Neuron (in vitro differentiated cells): ENCODE data around the gene EIF6.

Experiments
- H2AFZ ChIP-seq: one replicate; pipeline ENCODE4 v1.6.1; 2013; ENCODE audit warnings: low read depth, mild to moderate bottlenecking, inconsistent platforms, low read length, moderate library complexity
- H3K27me3 ChIP-seq: one replicate; pipeline ENCODE4 v1.6.1; 2013; ENCODE audit warnings: low read length; ENCODE audit not compliant: insufficient read depth
- H3K36me3 ChIP-seq: one replicate; pipeline ENCODE4 v1.6.1; 2013; ENCODE audit warnings: low read length; ENCODE audit not compliant: insufficient read depth
- H3K4me1 ChIP-seq: one replicate; pipeline ENCODE4 v1.6.1; 2013; ENCODE audit warnings: low read length; ENCODE audit not compliant: insufficient read depth
- H3K4me3 ChIP-seq: 2 replicates; pipeline ENCODE4 v1.5.1; 2013; ENCODE audit warnings: mild to moderate bottlenecking, low read length, moderate library complexity
- H3K9me3 ChIP-seq: one replicate; pipeline ENCODE4 v1.6.1; 2013; ENCODE audit warnings: low read length

Gene EIF6

DNA sequence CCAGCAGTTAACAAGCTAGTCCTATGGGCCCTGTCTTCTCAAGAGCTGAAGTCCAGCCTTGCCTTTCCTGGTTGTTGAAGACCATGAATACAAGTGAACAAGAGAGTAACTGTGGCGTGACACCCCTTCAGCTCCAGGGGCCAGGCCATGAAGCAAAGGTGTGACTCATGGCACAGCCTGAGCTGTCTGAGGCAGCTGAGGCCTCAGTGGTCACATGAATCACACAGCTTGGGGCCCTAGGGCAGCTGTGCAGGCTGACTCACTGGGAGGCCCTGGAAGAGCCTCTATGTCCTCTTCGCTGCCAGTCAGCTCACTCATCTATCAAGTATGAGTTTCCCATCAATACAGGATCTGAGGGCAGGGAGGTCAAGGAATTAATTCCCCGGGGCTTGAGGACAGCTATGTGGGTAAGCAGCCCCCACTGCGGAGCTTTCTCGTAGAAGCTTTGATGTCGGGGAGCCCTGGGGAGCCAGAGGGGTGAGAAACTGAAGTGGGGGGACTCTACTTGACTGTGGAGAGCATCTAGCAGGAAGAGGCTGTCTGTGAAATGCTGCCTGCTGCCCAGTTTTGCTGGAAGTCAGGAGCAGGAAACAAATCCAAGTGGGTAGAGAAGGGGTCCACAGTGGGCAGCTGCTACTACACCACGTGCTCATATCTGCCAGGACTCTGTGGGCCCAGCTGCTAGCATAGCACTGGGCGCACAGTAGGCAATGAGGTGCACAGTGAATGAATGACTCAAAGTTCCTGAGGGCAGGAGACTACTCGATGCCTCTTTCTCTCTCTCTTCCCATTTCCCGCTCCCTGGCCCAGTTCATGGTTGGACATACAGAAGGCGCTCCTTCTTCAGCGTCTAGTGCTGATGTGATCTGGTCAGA lies 21.3 kb upstream of the EIF6 start:
- peaks cover 7% of the 10 kb centered on the region for H3K4me1 ChIP-seq

DNA sequence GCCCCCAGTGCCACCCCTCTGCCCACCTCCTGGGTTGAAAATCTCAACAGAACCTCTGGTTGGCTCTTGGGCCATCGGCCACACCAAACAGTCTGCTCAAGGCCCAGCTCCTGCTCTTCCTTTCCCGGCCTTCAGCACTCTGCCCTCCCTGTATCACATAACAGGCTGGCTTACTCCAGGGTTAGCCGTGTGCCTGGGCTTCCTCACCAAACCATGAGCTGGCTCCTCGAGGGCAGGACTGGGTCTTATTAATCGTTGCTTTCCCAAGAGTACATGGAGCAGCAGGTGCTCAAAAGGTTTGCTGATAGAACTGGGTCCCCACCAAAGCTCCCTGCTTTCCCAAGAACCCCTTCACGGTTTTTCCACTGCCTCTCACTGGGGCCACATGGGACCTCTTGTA lies 20.4 kb upstream of the EIF6 start:
- H3K9me3 ChIP-seq = no peaks in the 10 kb centered on the region
- no peak overlapping the region for H3K4me3 ChIP-seq
- no peaks in the 10 kb centered on the region for H3K27me3 ChIP-seq
- no peaks in the 10 kb centered on the region for H3K36me3 ChIP-seq
- H3K4me1 ChIP-seq = peaks cover 7% of the 10 kb centered on the region
- no peak overlapping the region for H2AFZ ChIP-seq

More for the DNA sequence above, 21.3 kb upstream of the EIF6 start:
- Histone ChIP-seq H3K27me3 (no peaks in the 10 kb centered on the region), H3K4me3 (no peak overlapping the region), H3K9me3 (no peaks in the 10 kb centered on the region), H2AFZ (no peak overlapping the region), H3K36me3 (no peaks in the 10 kb centered on the region)

DNA sequence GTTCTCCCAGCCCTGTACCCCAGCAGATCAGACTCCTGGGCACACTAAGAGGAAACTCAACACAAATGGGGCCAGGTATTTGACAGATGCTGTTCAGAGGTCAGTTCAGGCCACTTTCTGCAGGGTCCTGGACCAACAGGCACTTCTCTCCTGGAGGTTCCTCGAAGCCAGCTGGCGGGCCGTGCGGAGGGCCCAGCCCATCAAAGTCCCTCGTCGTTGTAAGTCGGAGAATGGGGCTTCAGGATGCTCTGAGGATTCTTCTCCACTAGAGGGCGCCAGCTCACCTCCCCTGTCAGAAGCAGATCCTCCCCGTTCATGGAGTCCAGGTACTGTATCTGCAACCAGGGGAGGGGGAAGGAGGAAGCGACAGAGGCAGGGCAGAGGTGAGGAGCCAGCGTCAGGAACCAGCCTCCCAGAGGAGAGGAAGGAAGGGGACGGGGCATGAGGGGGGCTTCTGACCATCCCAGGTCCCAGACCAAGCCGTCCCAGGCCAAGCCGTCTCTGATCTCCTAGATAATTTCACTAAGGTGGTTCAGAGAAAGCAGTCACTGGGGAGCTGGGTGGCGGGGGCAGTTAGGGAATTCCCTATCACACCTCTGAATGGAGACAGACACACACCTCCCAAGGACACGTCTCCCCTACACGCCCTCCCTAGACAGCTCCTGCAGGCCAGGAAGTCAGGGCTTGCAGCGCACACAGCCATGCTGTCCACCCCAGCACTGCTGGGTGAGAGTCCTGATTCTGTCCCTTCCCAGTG lies 19.3 kb upstream of the EIF6 start:
- Histone ChIP-seq H3K4me1 (peaks cover 7% of the 10 kb centered on the region), H3K36me3 (no peaks in the 10 kb centered on the region), H2AFZ (no peak overlapping the region)

DNA sequence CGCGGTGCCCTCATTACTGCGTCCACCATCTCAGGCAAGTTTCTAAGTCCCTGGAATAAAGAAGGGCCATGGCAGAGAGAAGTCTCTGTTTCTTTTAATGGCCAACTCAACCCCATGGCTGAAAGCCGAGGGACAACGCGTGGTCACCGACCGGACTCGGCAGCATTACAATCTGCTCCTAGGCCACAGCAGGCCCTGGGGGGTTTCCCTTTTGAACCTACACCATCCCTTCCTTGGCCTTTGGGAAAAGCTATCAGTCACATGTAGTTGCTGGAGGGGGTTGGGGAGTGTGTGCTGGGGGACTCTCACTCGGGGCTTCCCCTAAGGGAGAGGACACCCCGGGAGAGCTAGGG lies 18.8 kb upstream of the EIF6 start:
- peaks cover 7% of the 10 kb centered on the region for H3K4me1 ChIP-seq
- no peaks in the 10 kb centered on the region for H3K36me3 ChIP-seq
- H3K9me3 ChIP-seq = no peaks in the 10 kb centered on the region
- no peaks in the 10 kb centered on the region for H3K27me3 ChIP-seq
- H3K4me3 ChIP-seq = no peak overlapping the region
- H2AFZ ChIP-seq = no peak overlapping the region

More for the DNA sequence above, 19.3 kb upstream of the EIF6 start:
- Histone ChIP-seq H3K9me3 (no peaks in the 10 kb centered on the region), H3K4me3 (no peak overlapping the region), H3K27me3 (no peaks in the 10 kb centered on the region)

DNA sequence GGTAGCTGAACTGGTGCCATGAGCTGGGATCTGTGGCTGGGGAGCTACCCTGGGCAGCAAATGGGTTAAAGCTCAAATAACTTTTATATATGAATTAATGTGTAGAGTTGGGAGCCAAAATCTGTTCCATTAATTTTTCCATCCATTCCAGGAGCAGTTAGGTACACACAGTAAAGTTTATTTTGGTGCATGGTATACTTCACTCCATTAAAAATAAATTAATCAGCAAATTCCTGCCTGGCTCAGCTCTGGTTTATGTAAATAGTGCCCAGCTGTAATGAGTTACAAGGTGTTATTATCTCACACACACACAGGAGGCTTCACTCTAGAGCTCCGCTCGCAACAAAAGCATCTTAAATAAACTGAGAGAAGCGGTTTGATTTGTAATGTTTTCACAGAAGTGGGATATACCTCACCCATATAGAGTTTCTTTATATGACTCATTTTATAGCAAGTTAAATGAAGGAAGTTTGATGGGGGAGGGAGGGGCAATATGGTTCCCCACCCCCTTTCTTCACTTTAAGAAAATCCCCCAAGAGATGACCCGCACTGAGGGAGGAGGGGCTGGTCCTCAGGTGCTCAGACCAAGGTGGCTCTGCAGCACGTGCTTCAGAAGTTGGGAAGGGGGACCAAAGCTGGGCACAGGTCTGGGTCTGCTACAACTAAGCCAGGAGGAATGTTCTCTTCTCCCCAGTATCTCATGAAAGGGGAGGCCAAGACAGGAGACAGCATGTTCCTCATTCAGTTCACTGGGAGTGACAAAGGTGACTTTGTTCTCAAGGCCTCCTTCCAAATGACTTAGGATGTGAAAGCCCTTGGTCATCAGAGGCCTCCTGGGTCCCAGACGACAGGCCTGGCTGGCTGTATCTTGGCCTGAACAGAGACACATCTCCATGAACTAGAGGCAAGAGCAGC lies 18.1 kb upstream of the EIF6 start:
- Histone ChIP-seq H2AFZ (no peak overlapping the region), H3K4me1 (peaks cover 7% of the 10 kb centered on the region), H3K36me3 (no peaks in the 10 kb centered on the region), H3K4me3 (no peak overlapping the region), H3K27me3 (no peaks in the 10 kb centered on the region), H3K9me3 (no peaks in the 10 kb centered on the region)

DNA sequence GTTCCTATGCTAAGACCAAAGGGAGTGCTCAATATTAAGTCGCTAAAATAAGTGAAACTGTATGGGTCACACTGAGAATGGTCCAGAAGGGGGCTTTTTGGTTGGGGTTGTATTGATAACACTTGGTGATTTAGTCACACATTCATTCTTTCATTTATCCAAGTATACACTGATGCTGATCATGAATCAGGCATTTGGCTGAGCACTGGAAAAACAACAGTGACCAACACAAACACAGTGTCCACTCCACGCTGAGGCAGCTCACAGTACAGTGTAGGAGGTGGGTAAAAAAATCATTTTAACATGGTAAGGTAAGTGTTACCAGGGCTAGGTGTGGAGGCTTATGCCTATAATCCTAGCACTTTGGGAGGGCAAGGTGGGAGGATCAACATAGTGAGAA lies 16.9 kb upstream of the EIF6 start:
- H3K27me3 ChIP-seq = no peaks in the 10 kb centered on the region
- H3K4me3 ChIP-seq = no peak overlapping the region
- H3K36me3 ChIP-seq = no peaks in the 10 kb centered on the region
- no peaks in the 10 kb centered on the region for H3K9me3 ChIP-seq
- H3K4me1 ChIP-seq = peaks cover 7% of the 10 kb centered on the region
- H2AFZ ChIP-seq = no peak overlapping the region

DNA sequence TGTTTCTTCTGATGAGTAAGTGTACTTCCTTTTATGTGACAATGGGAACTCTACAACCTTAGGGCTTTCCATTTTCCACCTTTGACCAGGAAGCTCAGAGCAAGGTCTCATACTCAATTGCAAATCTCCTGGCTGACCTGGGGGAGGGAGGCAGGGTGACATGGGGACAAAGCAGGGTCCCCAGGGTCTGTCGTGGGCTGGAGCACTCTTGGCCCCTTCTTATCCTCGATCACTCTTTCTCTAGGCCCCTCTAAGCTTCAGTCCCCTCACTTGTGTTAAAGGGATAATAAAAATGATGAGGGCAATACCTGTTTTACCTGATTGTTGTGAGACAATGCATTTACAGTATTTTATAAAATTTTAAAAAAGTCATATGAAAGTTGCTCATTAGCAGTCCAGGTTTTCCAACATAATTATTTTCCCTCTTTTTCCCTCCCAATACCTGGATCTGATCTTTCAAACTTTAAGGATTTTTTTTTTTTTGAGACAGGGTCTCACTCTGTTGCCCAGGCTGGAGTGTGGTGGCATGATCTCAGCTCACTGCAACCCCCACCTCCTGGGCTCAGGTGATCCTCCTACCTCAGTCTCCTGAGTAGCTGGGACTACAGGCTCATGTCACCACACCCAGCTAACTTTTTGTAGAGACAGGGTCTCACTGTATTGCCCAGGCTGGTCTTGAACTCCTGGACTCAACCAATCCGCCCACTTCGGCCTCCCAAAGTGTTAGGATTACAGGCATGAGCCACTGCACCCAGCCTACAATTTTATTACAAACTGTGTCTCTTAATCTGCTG lies 16.1 kb upstream of the EIF6 start:
- Histone ChIP-seq H2AFZ (no peak overlapping the region), H3K4me3 (no peak overlapping the region), H3K4me1 (peaks cover 4% of the 10 kb centered on the region), H3K9me3 (no peaks in the 10 kb centered on the region), H3K36me3 (no peaks in the 10 kb centered on the region), H3K27me3 (no peaks in the 10 kb centered on the region)

DNA sequence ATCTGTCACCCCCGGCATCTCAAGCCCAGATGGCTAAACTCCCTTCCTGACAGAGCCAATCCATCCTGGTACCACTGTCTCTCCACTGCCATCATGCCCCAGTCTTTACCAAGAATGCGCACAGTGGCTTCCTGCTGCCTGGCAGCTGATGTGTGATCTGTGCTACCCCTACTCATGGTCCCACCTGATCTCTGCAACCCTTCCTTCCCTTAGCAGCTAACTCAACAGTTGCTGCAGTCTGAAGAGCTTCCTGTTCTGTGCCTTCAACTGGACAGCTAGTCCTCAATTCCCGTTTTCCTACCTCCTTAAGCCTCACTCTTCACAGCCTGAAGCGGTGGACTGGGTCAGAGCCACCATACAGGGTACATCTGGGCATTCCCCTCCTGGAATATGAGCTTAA lies 15.2 kb upstream of the EIF6 start:
- Histone ChIP-seq H3K36me3 (no peaks in the 10 kb centered on the region), H3K9me3 (no peaks in the 10 kb centered on the region), H2AFZ (no peak overlapping the region), H3K4me1 (no peaks in the 10 kb centered on the region), H3K27me3 (no peaks in the 10 kb centered on the region), H3K4me3 (no peak overlapping the region)

DNA sequence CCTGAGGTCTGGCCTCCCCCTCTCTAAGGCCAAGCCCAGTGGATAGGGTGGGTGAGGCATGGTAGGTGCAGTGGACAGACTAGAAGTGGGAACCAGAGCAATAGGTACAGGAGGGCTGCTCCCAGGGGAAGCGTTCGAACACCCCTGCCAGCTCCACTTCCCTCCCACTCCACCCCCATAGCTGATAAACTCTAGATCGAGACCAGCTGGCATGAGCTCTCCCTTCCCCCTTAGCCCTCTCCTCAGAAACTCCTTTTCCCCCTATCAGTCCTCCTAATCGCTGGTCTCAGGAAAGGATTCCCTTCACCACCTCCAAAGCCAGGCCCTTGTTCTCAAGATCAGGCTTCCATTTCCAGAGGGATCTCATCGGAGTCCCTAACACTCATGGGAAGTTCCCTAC lies 13.7 kb upstream of the EIF6 start:
- Histone ChIP-seq H3K27me3 (peaks cover 5% of the 10 kb centered on the region), H3K4me1 (no peaks in the 10 kb centered on the region)

DNA sequence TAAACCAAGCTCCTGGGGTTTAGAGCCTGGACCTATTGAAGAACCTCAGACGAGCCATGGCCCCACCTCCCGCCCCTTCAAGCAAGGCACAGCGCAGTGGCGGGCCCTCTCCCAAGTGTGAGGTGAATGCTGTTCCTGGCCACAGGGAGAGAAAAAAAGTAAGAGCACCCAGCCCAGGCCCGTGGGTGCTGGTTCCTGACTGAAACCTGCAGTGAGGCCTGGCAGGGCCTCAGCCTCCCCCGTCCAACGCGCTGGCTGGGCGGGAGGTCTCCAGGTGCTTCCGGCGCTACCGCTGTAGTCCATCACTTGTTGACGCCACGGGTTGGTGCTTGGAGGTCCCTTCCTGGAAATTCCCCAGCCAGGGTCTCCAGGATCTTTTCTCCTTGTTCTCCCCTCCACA lies 13.2 kb upstream of the EIF6 start:
- no peak overlapping the region for H3K4me3 ChIP-seq
- H2AFZ ChIP-seq = no peak overlapping the region
- peaks cover 5% of the 10 kb centered on the region for H3K27me3 ChIP-seq
- H3K4me1 ChIP-seq = no peaks in the 10 kb centered on the region
- no peaks in the 10 kb centered on the region for H3K9me3 ChIP-seq
- H3K36me3 ChIP-seq = no peaks in the 10 kb centered on the region

More for the DNA sequence above, 13.7 kb upstream of the EIF6 start:
- Histone ChIP-seq H3K36me3 (no peaks in the 10 kb centered on the region), H3K9me3 (no peaks in the 10 kb centered on the region), H2AFZ (no peak overlapping the region), H3K4me3 (no peak overlapping the region)

DNA sequence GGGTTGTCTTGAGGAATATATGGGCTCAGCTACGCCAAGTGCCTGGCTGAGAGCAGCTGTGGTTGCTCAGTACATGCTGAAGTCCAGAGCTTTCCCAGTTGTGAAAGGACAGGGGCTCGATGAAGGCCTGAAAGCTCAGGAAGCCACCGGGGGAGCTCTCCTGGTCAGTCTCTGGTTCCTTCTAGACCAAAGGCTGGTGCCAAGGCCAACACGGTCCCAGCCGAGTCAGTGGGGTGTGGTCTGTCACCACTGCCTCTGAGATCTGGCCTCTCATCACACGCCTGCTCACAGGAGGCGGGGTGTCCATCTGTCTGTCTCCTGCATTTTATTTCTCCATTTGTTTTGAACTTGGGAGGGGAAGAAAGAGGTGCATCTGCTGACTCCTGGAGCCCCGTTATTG lies 12.6 kb upstream of the EIF6 start:
- Histone ChIP-seq H3K4me3 (no peak overlapping the region), H3K4me1 (no peaks in the 10 kb centered on the region), H2AFZ (no peak overlapping the region), H3K9me3 (no peaks in the 10 kb centered on the region), H3K27me3 (peaks cover 7% of the 10 kb centered on the region), H3K36me3 (no peaks in the 10 kb centered on the region)

DNA sequence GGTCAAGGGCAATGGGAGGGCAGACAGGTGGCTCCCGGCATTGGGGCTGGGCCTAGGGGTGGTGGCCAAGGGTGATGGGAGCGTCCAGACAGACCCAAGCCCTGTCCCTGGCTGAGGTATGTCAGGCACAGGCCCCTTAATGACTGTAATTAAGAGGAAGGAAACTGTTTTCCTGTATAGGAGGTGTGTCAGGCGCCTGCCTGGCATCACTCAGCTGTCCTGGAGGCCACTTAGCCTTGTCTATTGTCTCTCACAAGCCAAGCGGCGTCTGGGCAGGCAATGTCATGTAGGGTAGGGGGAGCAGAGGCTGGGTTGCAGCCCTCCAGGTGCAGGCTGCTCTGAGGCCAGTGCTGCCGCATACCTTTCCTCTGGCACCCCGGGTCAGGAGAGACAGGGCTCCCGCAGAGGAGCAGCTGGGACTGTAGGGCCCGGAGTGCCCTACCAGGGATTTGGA lies 11.6 kb upstream of the EIF6 start:
- peaks cover 14% of the 10 kb centered on the region for H3K27me3 ChIP-seq
- no peak overlapping the region for H2AFZ ChIP-seq
- no peaks in the 10 kb centered on the region for H3K4me1 ChIP-seq
- H3K36me3 ChIP-seq = no peaks in the 10 kb centered on the region
- no peaks in the 10 kb centered on the region for H3K9me3 ChIP-seq
- H3K4me3 ChIP-seq = no peak overlapping the region
